Measurements from ENCODE around the gene KCNQ5.

The KCNQ5 gene

GRCh38 chr6:72836971-72837370 lies 215.1 kb downstream of the KCNQ5 start:
- no peak for DNase-seq (ENCODE audit: low read depth, low spot score)

- DNase-seq (ENCODE audit: low read depth, low spot score), result no peak
Measured at GRCh38 chr6:72841195-72841594, 219.3 kb downstream of the KCNQ5 start.

- no peak for DNase-seq (ENCODE audit: low read depth, low spot score)
Measured at GRCh38 chr6:72842140-72842539, 220.3 kb downstream of the KCNQ5 start.

DNA sequence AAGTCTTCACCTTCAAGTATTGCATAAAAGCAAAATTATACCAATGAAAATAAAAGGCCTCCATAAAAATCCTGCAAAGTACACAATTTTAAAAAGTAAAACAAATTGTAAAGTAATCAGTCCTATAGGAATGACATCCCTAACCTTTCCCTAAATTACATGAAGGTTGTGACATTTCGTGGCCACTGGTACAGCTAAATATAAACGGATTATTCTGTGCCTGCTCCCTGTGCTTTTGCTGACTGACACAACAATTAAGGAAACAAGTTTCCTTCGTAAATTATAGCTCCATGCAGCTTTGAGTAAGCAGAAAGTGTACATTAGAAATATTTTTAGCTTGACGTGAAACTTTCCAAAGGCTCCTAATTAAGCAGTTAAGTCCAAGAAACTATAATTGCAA lies 222.8 kb downstream of the KCNQ5 start:
- DNase-seq (ENCODE audit: low read depth, low spot score), result no peak

DNA sequence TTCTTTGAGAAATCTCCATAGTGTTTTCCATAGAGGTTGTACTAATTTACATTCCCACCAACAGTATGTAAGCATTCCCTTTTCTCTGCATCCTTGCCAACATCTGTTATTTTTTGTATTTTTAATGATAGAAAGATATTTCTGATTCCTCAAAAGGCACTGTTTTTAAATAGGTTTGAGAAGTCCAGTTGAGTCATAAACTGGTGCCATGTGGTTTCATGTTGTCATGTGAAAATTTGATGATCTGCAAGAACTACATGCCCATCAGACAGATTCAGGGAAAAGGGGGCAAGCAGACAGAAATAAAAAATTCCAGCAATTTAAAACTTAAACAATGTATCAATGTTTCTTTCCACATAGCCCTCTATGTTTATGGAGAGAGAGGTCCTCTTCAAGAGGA lies 227.5 kb downstream of the KCNQ5 start:
- DNase-seq (ENCODE audit: low read depth, low spot score), result no peak

GRCh38 chr6:72850040-72850439 lies 228.2 kb downstream of the KCNQ5 start:
- no peak for DNase-seq (ENCODE audit: low read depth, low spot score)

DNA sequence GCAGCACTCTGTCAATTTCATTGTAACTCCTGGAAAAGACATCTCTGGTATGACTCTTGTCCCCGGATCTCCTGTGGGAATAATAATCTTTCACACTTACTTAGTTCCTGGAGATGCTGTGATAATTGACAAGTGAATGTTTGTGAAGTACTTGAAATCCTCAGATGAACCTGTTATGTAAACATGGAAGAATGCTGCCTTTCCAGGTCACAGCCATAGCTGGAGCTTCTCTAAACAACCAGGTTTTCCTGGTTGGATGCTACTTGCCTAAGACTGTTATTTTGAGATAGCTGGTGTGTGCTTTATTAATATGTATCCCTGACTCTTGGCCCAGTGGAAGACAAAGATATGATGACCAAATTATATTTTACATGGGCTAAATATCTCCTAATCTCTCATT lies 228.6 kb downstream of the KCNQ5 start:
- no peak for DNase-seq (ENCODE audit: low read depth, low spot score)

GRCh38 chr6:72855471-72855870 lies 233.6 kb downstream of the KCNQ5 start:
- no peak for DNase-seq (ENCODE audit: low read depth, low spot score)

DNA sequence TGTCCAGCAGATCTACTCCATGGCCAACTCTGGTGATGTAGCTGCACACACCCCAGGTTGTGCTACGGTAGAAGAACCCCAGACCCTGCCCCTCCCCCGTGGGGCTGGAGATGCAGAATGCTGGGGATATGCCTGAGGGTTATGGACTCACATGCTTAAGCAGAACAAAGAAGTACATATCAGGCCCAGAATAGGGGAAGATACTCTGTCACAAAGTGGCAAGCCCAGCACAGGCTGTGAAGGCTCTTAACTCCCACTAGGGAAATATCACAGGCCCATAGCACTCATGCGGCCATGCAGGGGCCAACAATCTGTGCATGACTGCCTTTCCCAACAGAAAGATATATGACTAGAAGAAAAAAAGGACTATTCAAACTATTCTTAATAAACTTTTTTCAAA lies 234.9 kb downstream of the KCNQ5 start:
- no peak for DNase-seq (ENCODE audit: low read depth, low spot score)

GRCh38 chr6:72857791-72858585 lies 236.1 kb downstream of the KCNQ5 start:
- DNase-seq (ENCODE audit: low read depth, low spot score), result no peak

DNA sequence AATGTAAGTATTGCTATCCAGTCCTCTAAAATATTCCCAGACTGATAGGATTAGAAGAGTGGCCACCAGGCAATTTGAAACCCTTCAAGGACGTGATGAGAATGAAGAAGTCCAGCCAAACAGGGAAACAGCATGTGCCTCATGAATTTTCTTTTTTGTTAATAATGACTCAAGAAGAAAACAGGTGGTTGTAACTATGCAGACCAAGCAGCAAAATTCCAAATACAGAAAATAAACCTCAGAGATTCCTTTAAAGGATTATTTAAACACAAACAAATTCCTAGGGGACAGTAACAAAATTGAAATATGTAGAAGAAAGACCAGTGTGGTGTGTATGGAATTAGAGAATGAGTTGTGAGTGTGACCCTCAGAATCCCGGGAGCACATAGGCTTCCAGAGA lies 239.2 kb downstream of the KCNQ5 start:
- no peak for DNase-seq (ENCODE audit: low read depth, low spot score)

- no peak for DNase-seq (ENCODE audit: low read depth, low spot score)
Measured at GRCh38 chr6:72861935-72862432, 240.1 kb downstream of the KCNQ5 start.

DNA sequence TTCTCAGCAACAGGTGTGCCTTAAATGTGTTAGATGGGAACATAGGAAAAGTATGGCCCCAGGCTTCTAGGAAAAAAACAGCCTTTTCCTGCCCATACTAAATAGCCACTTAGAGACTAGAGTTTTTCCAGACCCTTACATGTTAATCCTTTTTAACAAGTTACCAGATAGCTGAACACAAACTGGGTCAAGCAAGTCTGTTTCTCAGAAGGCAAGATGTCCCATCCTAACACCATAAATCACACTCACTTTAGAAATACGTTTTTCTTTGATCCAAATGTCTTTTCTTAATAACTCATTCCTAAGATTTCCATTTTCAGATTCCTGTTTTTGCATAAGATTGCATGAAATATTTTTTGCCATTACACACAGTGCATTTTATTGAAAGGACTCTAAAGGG lies 241.3 kb downstream of the KCNQ5 start:
- DNase-seq (ENCODE audit: low read depth, low spot score), result no peak

- no peak for DNase-seq (ENCODE audit: low read depth, low spot score)
Measured at GRCh38 chr6:72864236-72864635, 242.4 kb downstream of the KCNQ5 start.

- DNase-seq (ENCODE audit: low read depth, low spot score), result no peak
Measured at GRCh38 chr6:72864799-72865198, 242.9 kb downstream of the KCNQ5 start.

GRCh38 chr6:72865467-72865866 lies 243.6 kb downstream of the KCNQ5 start:
- DNase-seq (ENCODE audit: low read depth, low spot score), result no peak

- no peak for DNase-seq (ENCODE audit: low read depth, low spot score)
Measured at GRCh38 chr6:72869621-72870020, 247.8 kb downstream of the KCNQ5 start.

DNA sequence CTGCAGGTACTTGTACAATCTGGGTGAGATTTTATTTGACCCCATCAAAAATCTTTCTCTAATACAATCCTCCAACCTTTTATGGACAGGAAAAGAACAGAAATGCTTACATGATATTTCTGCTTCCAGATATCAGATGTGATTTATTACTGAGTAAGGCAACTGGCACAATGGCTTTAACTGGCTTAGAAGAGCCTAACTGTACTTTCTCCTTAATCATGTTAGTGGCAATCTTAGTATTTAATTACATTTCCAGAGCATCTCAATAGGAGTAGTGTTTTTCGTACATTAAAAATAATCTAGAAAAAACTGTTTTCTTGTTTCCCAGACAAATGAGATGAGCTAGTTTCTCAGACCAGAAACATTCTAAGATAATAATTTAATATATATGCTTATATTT lies 251.6 kb downstream of the KCNQ5 start:
- no peak for DNase-seq (ENCODE audit: low read depth, low spot score)

GRCh38 chr6:72876256-72876655 lies 254.4 kb downstream of the KCNQ5 start:
- DNase-seq (ENCODE audit: low read depth, low spot score), result no peak

GRCh38 chr6:72886170-72886569 lies 264.3 kb downstream of the KCNQ5 start:
- no peak for DNase-seq (ENCODE audit: low read depth, low spot score)

DNA sequence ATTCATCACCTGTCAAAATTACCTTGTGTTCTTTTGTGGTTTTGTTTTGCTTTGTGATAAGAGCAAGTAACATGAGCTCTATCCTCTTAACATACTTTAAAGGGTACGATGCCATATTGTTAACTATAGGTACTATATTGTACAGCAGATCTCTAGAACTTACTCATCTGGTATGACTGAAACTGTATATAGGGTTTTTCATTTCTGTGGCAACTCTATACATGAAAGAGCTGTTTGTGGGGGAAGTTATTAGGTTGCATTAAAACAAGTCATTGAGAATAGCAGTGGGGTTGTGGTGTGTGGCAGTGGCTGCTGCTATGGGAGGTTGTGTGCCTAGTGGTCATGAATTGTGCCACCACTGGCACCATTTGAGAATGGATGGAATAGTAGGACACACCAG lies 268.4 kb downstream of the KCNQ5 start:
- no peak for DNase-seq (ENCODE audit: low read depth, low spot score)

GRCh38 chr6:72890671-72891070 lies 268.8 kb downstream of the KCNQ5 start:
- DNase-seq (ENCODE audit: low read depth, low spot score), result no peak

DNA sequence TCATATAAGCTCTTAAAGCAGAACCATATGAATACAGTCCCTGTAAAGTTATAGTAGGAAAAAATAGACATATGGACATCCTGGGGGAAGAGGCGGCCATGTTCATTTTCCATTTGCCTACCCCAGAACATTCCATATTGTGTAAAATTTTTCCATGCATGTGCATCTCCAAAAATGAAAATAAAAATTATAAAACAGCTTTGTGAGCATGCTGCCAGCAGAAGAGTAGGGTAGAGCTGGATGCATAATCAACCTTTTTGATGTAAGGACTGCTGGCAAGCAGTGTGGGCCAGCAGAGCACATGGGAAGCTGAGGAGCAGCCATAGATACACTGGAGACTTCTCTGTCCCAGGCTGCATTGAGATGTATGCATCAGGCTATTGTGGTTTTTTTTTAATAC lies 271.0 kb downstream of the KCNQ5 start:
- DNase-seq (ENCODE audit: low read depth, low spot score), result no peak

DNA sequence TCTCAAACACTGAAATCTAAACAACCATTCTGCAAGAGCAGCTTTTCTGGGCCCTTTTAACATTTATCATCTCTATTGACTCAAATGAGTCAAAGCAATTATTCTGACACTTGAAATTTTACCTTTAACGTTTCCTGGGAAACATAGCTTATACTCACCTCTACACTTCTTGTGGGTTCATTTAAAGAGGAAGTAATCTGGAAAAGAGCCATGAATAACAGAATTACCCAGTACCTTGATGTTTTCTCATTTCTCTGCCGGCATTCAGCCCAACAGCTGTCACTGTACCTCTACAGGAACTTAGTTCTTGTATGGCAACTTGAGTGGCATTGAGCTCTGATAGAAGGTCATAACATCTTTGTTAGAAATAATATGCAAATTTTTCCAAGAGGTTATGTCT lies 272.2 kb downstream of the KCNQ5 start:
- no peak for DNase-seq (ENCODE audit: low read depth, low spot score)
